Fibroblast of skin of right quadriceps (primary cell): Measurements from ENCODE around the gene ABHD1.

ENCODE experiments used
- DNase-seq: peaks from one replicate; pipeline ENCODE4 v3.0.0-alpha.2; 2013

ABHD1 gene

GRCh38 chr2:27138111-27138510, 14.5 kb downstream of the ABHD1 start:
- no peak for DNase-seq

DNA sequence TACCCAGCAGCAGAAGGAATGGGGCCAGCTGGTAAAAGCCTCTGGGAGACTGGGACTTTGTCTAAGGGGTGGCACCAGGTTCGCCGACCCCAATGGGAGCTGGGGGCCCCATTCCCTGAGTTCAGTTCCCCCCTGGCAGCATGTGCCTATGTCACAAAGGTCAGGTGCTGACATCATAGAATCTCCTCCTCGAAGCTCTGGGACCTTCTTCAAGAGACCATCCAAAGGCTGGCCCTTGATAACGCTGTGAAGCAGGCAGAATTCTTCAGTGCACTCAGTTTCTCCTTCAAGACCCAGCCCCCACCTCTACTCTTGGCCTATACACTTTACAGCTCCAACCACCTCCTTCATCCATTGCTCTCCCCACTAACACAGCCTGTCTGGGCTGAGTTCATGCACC, 15.7 kb downstream of the ABHD1 start, which contains the start of gene PRR30:
PRR30 (minus strand) TSS at position 101 of the 400 bp plus-strand sequence. CDS start 1,081 bp downstream, outside the sequence.
- DNase-seq, result no peak

DNA sequence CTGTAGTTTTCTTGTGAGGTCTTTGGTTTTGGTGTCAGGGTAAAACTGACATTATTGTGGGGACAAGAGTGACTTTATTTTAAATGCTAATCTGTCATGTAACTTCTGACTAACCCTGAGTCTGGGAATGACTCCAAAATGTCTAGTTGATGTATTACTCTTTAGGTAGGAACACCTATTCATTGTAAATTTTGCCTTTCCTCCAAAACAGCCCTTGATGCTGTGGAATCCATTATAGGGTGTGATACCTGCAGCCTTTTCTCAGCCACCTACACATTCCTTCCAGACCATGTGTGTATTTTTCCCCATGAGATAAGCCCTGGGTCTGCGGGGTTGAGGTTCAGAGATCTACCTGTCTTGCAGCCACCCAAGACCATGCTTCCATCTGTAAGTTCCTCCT, 19.7 kb downstream of the ABHD1 start:
- no peak for DNase-seq

DNA sequence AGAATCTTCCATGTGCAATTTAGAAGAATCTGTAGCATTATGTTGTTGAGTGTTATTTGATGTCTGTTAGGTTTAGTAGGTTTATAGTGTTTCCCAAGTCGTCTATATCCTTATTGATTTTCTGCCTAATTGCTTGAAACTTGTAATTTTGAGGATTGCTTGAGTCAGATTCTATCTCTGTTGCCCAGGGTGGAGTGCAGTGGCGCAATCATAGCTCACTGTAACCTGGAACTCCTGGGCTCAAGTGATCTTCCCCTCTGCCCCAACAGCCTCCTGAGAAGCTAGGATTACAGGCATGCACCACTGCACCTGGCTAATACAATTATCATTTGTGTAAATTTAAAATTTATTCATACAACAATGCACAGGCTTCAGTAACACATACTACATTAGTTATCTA, 22.1 kb downstream of the ABHD1 start:
- no peak for DNase-seq

DNA sequence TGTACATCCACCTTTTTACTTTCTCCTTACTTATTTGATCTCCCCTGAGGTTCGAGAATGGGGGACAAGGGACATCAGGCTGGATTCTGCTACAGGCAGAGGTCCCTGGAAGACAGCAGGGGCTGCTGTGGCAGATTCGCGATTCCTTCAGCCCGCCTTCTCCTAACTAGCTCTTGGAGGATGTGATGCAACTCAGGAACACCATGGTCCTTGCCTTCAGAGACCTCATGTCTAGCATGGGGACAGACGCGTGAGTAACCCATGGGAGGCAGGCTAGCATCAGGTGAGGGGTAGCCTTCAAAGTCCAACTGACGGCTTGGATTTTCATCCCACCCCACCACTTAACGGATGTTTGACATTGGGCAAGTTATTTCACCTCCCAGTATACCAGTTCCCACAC, 24.3 kb downstream of the ABHD1 start:
- DNase-seq, result no peak

DNA sequence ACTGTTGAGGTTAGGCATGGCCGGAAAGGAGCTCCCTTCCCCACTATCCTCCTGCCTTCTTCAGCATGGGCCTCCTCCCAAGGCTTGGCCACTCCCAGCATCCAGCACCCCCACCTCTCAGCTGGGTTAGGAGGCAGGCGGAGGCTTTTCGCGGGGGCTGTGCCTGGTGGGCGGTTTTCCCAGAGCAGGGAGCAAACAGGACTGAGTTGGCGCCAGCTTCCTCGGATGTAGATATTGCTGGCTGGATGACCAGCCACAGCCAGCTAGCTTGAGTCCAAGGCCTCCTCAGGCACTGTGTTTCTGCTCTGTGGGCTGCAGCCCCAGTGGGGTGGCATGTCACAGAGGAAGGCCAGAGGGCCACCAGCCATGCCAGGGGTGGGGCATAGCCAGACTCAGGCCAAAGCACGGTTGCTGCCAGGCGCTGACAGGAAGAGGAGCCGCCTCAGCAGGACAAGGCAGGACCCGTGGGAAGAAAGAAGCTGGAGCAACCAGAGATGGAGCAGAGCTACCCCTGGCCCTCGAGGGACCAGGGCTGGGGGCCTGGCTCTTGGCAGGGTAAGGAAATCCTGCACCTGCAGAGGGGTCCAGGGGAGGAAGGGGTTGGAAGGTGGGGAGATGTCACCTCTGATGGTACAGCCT, 25.3 kb downstream of the ABHD1 start, which contains the start of gene TCF23:
TCF23 (plus strand) TSS at position 204 of the 639 bp plus-strand sequence; CDS start at position 334, 130 bp downstream.
- DNase-seq, result no peak

DNA sequence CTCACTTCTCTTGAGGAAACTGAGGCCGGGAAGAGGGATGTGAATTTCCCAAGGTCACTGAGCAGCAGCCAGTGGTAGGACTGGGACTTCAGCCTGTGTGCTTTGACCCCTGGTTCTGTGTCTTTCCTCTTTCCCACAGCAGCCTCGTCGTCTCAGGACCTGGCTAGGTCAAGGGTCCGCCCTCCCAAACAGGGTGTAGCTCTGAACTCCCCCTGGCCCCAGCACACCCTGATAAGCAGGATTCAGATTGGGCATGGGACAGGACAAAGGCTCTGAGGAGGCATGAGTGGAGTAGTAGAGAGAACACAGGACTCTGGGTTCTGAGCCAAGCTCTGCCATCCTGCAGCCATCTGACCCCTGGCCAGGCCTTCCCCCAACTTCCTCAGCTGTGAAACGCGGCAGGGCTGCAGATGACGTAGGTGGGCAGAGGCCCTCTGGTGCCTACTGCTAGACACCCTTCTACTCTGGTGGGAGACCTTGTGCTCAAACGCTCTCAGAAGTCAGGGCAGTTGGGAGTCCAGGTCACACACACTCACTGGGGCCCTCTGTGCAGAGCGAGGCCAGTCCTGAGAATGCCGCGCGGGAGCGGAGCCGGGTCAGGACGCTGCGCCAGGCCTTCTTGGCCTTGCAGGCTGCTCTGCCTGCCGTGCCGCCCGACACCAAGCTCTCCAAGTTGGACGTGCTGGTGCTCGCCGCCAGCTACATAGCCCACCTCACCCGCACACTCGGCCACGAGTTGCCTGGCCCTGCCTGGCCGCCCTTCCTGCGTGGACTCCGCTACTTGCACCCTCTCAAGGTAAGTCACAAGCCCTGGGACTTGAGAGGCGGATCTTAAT, 26.2 kb downstream of the ABHD1 start:
- DNase-seq, result no peak

DNA sequence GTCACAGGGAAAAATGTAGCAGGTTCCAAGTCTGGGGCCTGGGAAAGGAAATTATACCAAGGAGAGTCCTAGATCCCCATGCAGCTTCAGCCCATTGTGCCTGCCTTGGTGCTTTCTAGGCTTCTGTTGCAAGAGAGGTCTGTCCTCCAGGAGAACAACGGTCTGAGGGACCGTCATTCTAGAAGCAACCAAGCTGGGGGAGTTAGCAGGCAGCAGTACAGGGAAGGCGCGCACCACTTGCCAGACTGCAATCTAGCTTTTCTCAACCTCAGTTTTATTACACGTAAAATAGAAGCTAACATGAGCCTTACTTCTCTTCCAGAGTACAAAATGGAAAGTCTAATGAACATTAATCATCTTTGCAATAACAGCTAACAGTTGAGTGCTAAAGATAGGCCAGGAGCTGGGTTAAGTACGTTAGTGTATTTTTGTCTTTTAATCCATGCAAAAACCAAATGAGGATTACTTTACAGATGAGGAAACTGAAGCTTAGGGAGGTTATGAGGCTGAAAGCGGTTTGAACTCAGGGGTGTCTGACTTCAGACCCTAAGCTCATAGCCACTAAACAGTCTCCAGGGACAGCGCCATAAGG, 27.1 kb downstream of the ABHD1 start:
- no peak for DNase-seq

GRCh38 chr2:27152102-27152795, 28.6 kb downstream of the ABHD1 start:
- DNase-seq, result no peak

DNA sequence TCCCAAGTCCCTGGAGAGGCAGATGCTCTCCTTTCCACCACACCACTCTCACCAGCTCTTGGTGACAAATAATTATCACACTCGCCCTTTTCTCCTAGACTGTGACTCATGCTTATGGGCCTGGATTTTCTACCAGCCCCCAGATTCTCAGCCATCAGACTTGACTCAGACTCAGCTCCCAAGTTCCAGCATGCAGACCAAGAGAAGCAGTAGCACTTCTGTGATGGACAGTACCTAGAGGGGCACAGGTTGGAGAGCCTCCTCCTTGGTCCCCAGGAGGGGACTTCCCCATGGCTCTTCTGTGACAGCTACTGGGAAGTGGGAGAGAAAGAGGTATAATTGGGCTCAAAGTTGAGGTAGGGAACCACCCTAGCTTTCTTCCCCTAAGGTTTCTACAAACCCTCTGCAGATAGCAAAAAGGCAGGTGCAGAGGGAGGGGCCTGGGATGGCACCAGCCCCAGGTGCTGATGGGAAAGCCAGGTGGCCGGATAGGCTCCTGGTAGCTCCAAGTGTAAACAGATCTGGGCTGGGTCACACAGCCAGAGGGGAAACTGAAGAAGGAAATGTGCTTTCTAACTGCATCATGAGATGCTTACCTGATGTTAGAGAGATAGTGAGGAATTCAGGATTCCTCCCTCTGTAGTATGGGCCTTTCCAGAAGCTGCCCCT, 29.3 kb downstream of the ABHD1 start:
- DNase-seq, result peak; percentile 18

GRCh38 chr2:27154488-27154887, 30.9 kb downstream of the ABHD1 start:
- no peak for DNase-seq

DNA sequence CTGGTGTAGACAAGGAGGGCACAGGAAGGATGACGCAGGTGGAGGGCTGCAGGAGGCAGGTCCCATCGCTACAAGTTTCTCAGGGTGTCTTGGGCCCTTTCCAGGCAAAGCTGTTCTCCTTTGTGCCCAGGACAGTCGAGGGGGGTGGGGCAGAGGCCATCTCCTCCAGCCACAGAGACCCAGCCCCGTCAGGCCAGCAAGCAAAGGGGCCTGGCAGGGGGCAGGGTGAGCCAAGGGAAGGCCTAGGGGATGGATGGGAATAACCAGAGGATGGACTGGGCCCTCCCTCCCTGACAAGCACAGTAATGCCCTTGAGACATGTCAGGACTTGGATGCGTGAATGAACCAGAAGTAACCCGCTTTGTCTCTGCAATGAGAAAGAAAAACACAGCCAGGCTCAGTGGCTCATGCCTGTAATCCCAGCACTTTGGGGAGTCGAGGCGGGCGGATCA, 31.5 kb downstream of the ABHD1 start:
- no peak for DNase-seq

GRCh38 chr2:27158468-27158867, 34.9 kb downstream of the ABHD1 start:
- DNase-seq, result no peak

DNA sequence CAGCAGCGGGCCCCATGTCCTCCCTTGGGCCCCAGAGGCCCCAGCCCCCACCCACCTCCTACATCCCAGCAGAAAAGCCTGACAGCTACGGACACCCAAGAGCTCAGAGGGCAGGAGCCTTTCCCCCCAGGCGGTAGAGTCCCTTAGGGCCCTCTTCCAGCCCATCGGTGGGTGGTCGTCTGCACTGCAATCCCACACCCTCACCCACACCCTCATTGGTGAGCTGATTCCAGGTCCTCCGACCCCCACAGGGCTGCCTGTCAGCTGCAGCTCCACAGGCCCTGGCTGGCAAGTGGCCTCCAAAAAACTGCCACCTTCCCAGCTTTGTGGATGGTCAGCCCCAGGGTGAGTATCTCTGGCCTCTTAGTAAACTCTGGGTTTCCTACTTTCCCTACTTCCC, 35.7 kb downstream of the ABHD1 start:
- DNase-seq, result no peak

DNA sequence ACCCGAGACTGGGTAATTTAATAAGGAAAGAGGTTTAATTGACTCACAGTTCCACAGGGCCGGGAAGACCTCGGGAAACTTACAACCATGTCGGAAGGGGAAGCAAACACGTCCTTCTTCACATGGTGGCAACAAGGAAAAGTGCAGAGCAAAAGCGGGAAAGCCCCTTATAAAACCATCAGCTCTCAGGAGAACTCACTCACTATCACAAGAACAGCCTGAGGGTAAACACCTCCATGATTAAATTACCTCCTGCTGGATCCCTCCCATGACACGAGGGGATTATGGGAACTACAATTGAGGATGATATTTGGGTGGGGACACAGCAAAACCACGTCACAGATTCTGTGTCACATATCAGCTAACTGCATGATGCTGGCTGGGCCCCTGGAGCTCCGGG, 36.6 kb downstream of the ABHD1 start:
- no peak for DNase-seq

DNA sequence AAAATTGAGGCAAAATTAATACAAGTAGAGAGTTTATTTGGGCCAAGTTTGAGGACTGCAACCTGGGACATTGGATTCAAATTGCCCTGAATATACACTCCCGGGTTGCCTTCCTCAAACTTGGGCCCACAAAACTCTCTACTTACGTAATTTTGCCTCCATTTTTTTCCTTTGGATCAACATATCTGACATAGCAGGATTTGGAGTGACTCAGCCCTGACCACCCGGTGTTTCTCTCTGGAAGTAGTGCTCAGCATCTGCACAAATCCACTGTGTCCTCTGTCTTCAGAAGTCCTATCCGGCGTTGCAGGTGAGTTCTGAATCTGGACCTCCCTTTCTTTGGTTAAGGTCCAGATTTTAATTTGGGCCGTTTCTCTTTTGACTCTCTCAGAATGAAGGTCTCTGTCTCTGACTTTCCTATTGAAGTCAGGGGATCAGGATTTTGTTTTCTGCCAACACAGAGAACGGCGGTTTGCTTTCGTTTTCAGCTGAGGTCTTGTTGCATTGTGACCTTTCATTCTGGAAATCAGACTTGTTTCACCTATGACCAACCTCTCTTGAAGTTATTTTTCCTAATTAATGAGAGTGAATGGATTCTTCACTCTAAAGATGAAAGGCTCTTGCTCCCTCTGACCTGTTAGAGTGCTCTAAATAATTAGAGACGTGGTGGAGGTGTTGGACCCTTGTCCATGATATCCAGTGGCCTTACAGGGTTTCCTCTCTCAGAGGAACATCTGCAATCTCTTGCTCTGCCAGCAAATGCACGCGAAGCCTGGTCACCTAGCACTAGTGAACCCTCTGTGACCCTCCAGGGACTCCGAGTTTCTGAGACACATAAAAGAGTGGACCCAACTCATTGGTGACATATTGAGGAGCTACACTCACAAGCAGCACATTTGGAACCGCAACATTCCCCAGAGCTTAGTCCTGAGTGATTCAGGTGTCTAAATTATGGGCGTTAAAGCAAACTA, 38.8 kb downstream of the ABHD1 start:
- no peak for DNase-seq

DNA sequence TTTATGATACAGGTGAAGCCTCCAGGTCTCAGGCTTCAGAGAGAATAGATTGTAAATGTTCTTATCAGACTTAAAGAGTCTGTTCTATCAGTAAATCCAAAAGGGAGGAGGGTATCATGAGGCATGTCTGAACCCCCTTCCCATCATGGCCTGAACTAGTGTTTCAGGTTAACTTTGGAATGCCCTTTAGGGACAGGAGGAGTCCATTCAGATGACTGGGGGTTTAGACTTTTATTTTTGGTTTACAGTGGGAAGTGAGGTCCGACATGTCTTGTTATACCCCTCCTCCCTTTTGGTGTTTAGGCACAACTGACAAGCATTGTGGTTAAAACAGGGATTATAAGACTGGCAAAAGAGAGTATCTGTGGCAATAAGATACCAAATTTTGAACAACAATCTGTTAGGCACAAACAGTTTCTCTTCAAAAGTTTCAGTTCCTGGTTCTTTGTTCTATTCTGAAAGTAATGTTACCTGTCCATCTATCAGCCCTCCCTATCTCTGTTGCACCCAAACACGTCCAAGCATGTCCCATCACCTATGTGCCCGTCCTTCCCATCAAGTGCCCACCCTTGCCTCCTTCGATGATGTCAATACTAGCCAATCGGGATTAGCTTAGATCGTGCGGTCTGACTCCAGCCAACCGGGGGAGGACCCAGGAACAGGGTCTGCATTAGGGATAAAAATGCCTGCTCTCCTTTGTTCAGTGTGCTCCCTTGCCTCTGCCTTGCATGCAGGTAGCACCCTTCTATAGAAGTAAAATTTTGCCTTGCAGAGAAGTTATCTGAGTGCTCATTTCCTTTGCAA, 41.5 kb downstream of the ABHD1 start:
- no peak for DNase-seq

GRCh38 chr2:27170581-27171337, 47.1 kb downstream of the ABHD1 start:
- DNase-seq, result no peak

DNA sequence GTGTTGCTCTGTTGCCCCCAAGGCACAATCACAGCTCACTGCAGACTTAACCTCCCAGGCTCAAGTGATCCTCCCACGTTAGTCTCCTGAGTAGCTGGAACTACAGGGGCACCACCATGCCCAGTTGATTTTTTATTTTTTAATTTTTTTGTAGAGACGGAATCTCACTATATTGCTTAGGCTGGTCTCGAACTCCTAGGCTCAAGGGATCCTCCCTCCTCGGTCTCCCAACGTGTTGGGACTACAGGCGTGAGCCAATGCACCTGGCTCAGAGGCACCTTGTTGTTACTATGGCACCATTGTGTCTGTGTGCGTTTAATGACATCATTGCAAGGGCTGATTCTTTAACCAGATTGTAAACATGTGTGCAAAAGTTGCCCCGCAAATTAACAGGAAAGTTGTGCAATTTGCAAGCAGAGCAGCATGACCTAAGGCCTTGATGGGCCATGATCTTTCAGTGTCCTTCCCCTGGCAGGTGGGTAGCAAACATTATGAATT, 47.8 kb downstream of the ABHD1 start:
- DNase-seq, result no peak
